ENCODE measurements around the gene PRKCA. TPM values are rescaled to one million over a fixed set of nuclear protein-coding genes. Genes with fewer than 3 reads are reported as not detected.

PRKCA gene
- total and polyA plus RNA-seq, 9 of the 15 experiments (the other 6 are each of a cell fraction or from before 2014, with no cell fraction given) = 3.2 to 33.0 (median 17.8) TPM

DNA sequence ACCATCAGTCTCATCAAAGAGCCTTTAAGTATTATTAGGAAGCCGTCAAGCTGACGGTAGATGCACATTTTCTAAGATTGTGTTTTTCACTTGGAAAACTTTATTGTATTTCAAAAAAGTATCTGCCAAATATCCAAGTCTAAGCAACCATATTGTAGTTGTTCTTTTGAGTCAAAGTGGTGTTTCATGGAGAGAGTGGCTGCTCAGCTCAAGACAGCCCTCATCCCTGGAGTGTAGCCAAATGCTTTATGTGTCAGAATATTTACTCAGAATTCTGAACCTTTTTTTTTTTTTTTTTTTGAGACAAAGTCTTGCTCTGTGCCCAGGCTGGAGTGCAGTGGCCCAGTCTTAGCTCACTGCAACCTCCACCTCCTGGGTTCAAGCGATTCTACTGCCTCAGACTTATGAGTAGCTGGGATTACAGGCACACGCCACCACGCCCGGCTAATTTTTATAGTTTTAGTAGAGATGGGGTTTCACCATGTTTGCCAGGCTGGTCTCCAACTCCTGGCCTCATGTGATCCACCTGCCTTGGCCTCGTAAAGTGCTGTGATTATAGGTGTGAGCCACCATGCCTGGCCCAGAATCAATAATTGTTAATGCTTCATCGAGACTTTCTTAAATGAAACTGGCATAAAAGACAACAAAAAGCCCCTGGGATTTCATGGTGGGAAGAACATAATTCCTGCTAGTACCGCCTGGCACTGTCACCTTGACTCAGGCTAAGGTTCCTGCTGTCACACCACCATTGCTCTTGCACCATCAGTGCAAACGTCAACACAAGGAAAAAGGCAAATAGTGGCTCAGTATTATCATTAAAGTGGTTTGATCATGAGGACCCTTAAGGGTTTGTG lies 45.5 kb downstream of the PRKCA start (continued):
- TF ChIP-seq, protein P1, sequence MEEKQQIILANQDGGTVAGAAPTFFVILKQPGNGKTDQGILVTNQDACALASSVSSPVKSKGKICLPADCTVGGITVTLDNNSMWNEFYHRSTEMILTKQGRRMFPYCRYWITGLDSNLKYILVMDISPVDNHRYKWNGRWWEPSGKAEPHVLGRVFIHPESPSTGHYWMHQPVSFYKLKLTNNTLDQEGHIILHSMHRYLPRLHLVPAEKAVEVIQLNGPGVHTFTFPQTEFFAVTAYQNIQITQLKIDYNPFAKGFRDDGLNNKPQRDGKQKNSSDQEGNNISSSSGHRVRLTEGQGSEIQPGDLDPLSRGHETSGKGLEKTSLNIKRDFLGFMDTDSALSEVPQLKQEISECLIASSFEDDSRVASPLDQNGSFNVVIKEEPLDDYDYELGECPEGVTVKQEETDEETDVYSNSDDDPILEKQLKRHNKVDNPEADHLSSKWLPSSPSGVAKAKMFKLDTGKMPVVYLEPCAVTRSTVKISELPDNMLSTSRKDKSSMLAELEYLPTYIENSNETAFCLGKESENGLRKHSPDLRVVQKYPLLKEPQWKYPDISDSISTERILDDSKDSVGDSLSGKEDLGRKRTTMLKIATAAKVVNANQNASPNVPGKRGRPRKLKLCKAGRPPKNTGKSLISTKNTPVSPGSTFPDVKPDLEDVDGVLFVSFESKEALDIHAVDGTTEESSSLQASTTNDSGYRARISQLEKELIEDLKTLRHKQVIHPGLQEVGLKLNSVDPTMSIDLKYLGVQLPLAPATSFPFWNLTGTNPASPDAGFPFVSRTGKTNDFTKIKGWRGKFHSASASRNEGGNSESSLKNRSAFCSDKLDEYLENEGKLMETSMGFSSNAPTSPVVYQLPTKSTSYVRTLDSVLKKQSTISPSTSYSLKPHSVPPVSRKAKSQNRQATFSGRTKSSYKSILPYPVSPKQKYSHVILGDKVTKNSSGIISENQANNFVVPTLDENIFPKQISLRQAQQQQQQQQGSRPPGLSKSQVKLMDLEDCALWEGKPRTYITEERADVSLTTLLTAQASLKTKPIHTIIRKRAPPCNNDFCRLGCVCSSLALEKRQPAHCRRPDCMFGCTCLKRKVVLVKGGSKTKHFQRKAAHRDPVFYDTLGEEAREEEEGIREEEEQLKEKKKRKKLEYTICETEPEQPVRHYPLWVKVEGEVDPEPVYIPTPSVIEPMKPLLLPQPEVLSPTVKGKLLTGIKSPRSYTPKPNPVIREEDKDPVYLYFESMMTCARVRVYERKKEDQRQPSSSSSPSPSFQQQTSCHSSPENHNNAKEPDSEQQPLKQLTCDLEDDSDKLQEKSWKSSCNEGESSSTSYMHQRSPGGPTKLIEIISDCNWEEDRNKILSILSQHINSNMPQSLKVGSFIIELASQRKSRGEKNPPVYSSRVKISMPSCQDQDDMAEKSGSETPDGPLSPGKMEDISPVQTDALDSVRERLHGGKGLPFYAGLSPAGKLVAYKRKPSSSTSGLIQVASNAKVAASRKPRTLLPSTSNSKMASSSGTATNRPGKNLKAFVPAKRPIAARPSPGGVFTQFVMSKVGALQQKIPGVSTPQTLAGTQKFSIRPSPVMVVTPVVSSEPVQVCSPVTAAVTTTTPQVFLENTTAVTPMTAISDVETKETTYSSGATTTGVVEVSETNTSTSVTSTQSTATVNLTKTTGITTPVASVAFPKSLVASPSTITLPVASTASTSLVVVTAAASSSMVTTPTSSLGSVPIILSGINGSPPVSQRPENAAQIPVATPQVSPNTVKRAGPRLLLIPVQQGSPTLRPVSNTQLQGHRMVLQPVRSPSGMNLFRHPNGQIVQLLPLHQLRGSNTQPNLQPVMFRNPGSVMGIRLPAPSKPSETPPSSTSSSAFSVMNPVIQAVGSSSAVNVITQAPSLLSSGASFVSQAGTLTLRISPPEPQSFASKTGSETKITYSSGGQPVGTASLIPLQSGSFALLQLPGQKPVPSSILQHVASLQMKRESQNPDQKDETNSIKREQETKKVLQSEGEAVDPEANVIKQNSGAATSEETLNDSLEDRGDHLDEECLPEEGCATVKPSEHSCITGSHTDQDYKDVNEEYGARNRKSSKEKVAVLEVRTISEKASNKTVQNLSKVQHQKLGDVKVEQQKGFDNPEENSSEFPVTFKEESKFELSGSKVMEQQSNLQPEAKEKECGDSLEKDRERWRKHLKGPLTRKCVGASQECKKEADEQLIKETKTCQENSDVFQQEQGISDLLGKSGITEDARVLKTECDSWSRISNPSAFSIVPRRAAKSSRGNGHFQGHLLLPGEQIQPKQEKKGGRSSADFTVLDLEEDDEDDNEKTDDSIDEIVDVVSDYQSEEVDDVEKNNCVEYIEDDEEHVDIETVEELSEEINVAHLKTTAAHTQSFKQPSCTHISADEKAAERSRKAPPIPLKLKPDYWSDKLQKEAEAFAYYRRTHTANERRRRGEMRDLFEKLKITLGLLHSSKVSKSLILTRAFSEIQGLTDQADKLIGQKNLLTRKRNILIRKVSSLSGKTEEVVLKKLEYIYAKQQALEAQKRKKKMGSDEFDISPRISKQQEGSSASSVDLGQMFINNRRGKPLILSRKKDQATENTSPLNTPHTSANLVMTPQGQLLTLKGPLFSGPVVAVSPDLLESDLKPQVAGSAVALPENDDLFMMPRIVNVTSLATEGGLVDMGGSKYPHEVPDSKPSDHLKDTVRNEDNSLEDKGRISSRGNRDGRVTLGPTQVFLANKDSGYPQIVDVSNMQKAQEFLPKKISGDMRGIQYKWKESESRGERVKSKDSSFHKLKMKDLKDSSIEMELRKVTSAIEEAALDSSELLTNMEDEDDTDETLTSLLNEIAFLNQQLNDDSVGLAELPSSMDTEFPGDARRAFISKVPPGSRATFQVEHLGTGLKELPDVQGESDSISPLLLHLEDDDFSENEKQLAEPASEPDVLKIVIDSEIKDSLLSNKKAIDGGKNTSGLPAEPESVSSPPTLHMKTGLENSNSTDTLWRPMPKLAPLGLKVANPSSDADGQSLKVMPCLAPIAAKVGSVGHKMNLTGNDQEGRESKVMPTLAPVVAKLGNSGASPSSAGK (IDR thresholded peaks at IDR 0.05) = 0 out of 2 replicates have a peak, but pooled peaks have one; percentile 17
- TF ChIP-seq HNRNPL (IDR thresholded peaks at IDR 0.05; ENCODE audit: low read depth, low read length) (no peak), TAF1 (IDR thresholded peaks at IDR 0.05; ENCODE audit: control insufficient read depth, extremely low read depth, insufficient read depth, low read length, severe bottlenecking) (no peak), ZFX (CRISPR knock-in tag; IDR thresholded peaks at IDR 0.05) (no peak), CHD4 (IDR thresholded peaks at IDR 0.05; ENCODE audit: insufficient read depth, insufficient replicate concordance, low read depth, low read length, poor library complexity, severe bottlenecking) (no peak), NFIC (IDR thresholded peaks at IDR 0.05) (peak; percentile 59), CCAR2 (IDR thresholded peaks at IDR 0.05; ENCODE audit: low read depth, low read length) (no peak), ZNF384 (IDR thresholded peaks at IDR 0.05; ENCODE audit: low read depth, low read length) (peak; percentile 72)

All from K562 (cell line).